Panc1 (cell line): Measurements from ENCODE around the gene ETNPPL. TPM values are rescaled to one million over a fixed set of nuclear protein-coding genes. Genes with fewer than 3 reads are reported as not detected.

Experiments
- ATAC-seq: fragments of 200-7000 bp; cut with Tn5 transposase; 2 replicates; pipeline ENCODE4 v1.9.1; 2020; ENCODE audit warnings: mild to moderate bottlenecking, moderate library complexity
- BruUV-seq: library from RNA; stranded (reverse); fragments of 400-500 nt; replicated peaks from 2 replicates; lab custom pipeline; 2021; lab: Mats Ljungman, UMichigan
- CTCF ChIA-PET: fragments of 300-600 bp; sonication (Branson Sonifier 250); formaldehyde crosslinking; loops from one replicate; lab custom pipeline; 2022; ENCODE audit warnings: antibody characterized with exemption; lab: Charles Lee
- POLR2A ChIA-PET: fragments of 300-600 bp; sonication (Branson Sonifier 250); formaldehyde crosslinking; loops from one replicate; lab custom pipeline; 2022; ENCODE audit warnings: antibody characterized with exemption; lab: Charles Lee
- DNase-seq: peaks from one replicate; pipeline ENCODE4 v3.0.0-alpha.2; 2010; ENCODE audit warnings: low read depth, low spot score
- H3K27ac ChIP-seq: 2 replicates; pipeline ENCODE4 v1.5.1; 2011; ENCODE audit warnings: mild to moderate bottlenecking, low read length, inconsistent platforms
- H3K27me3 ChIP-seq: fragments of 200-500 bp; sonication (Bioruptor generic); 2 replicates; pipeline ENCODE4 v1.6.0; 2014; ENCODE audit warnings: low read length, inconsistent platforms; ENCODE audit not compliant: control insufficient read depth, insufficient read depth
- H3K36me3 ChIP-seq: fragments of 200-500 bp; sonication (Bioruptor generic); 2 replicates; pipeline ENCODE4 v1.5.1; 2014; ENCODE audit warnings: inconsistent platforms, mild to moderate bottlenecking, low read length, moderate library complexity; ENCODE audit not compliant: control insufficient read depth, insufficient read depth
- H3K4me1 ChIP-seq: 2 replicates; pipeline ENCODE4 v1.5.1; 2011; ENCODE audit warnings: inconsistent platforms, mild to moderate bottlenecking, low read length, moderate library complexity; ENCODE audit not compliant: control insufficient read depth, insufficient read depth
- H3K4me3 ChIP-seq, 2 experiments: 2 replicates each; pipeline ENCODE4 v1.5.1; 2011 to 2012; ENCODE audit warnings: low read depth in 2 of 2, low read length in 2 of 2, mild to moderate bottlenecking in 2 of 2, inconsistent platforms in 1 of 2, moderate library complexity in 1 of 2
- H3K9me3 ChIP-seq: fragments of 200-500 bp; sonication (Bioruptor generic); 2 replicates; pipeline ENCODE4 v1.5.1; 2014; ENCODE audit warnings: low read depth, mild to moderate bottlenecking, inconsistent platforms, low read length, moderate library complexity; ENCODE audit not compliant: control insufficient read depth, insufficient read depth
- POLR2AphosphoS5 ChIP-seq: IDR thresholded peaks from 2 replicates; pipeline ENCODE4 v1.6.1; 2012; ENCODE audit warnings: mild to moderate bottlenecking, low read depth, low read length, moderate library complexity
- SIN3A ChIP-seq: IDR thresholded peaks from 2 replicates; pipeline ENCODE4 v1.6.1; 2012; ENCODE audit warnings: low read depth, mild to moderate bottlenecking, low read length, moderate library complexity, borderline replicate concordance; ENCODE audit not compliant: insufficient read depth
- TCF7L2 ChIP-seq: IDR thresholded peaks from 2 replicates; pipeline ENCODE4 v1.6.1; 2011; ENCODE audit warnings: mild to moderate bottlenecking, low read depth, low read length, inconsistent platforms
- in situ Hi-C: cut with HindIII; loops from 2 replicates; pipeline ENCODE4 v1.10.0; 2016; ENCODE audit warnings: low sequenced_read_pairs, low pct_unique_long_range_greater_than_20kb
- intact Hi-C: fragments of 100-400 bp; cut with micrococcal nuclease; formaldehyde crosslinking; loops from one replicate; pipeline ENCODE4 v1.10.0; 2022; ENCODE audit not compliant: unreplicated experiment
- total RNA-seq: library from RNA; stranded (reverse); gene quantifications from one replicate; pipeline ENCODE4 v1.2.1, GENCODE V29; 2021; ENCODE audit not compliant: unreplicated experiment
- TF ChIP-seq, protein P1 (sequence below), 2 experiments: IDR thresholded peaks; 2 replicates each; pipeline ENCODE4 v1.6.1; 2011 to 2012; ENCODE audit warnings: low read depth in 2 of 2, control low read depth in 1 of 2, low read length in 1 of 2, mild to moderate bottlenecking in 1 of 2, moderate library complexity in 1 of 2; ENCODE audit not compliant: insufficient read depth in 1 of 2
- TF ChIP-seq, protein P2 (sequence below): fragments of 450-650 bp; IDR thresholded peaks from 2 replicates; pipeline ENCODE4 v1.5.1; 2017; ENCODE audit warnings: mild to moderate bottlenecking

ETNPPL gene
- total RNA-seq, 1 experiment from 2014 or later, result not detected

DNA sequence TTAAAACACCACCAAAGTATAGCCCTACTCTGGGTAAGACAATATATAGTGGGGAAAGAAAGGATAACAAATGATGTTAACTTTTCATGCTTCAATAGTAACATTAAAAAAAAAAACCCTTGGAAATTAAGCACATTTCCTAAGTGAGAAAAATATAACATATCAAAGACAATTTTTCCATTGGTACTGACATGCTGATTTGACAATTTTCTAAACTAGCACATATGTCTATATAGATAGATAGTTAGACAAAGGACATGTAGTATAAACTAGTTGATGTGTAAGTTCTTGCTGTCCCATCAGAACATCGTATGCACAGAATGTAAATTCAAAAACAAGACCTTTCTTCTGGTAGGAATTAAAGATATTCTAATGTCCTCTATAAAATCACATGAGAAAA is 47.2 kb upstream of the ETNPPL start:
- no TSS peak for BruUV-seq
- in situ Hi-C loops, result no loop called here
- H3K36me3 ChIP-seq, result no peaks in the 10 kb centered on the region
- no peaks in the 10 kb centered on the region for H3K4me1 ChIP-seq
- no peaks in the 10 kb centered on the region for H3K27me3 ChIP-seq
- CTCF ChIA-PET, result no interaction called here
- POLR2A ChIA-PET, result no interaction called here
- H3K9me3 ChIP-seq, result no peaks in the 10 kb centered on the region
- DNase-seq (no peak), ATAC-seq (no peak)
- no peak overlapping the region for H3K4me3 ChIP-seq
- intact Hi-C loops, result no loop called here
- no peak overlapping the region for H3K27ac ChIP-seq
- TF ChIP-seq, protein P1, sequence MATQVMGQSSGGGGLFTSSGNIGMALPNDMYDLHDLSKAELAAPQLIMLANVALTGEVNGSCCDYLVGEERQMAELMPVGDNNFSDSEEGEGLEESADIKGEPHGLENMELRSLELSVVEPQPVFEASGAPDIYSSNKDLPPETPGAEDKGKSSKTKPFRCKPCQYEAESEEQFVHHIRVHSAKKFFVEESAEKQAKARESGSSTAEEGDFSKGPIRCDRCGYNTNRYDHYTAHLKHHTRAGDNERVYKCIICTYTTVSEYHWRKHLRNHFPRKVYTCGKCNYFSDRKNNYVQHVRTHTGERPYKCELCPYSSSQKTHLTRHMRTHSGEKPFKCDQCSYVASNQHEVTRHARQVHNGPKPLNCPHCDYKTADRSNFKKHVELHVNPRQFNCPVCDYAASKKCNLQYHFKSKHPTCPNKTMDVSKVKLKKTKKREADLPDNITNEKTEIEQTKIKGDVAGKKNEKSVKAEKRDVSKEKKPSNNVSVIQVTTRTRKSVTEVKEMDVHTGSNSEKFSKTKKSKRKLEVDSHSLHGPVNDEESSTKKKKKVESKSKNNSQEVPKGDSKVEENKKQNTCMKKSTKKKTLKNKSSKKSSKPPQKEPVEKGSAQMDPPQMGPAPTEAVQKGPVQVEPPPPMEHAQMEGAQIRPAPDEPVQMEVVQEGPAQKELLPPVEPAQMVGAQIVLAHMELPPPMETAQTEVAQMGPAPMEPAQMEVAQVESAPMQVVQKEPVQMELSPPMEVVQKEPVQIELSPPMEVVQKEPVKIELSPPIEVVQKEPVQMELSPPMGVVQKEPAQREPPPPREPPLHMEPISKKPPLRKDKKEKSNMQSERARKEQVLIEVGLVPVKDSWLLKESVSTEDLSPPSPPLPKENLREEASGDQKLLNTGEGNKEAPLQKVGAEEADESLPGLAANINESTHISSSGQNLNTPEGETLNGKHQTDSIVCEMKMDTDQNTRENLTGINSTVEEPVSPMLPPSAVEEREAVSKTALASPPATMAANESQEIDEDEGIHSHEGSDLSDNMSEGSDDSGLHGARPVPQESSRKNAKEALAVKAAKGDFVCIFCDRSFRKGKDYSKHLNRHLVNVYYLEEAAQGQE (IDR thresholded peaks at IDR 0.05; ENCODE audit: insufficient read depth in 1 of 2, low read depth in 2 of 2, low read length in 1 of 2), result no peak
- TF ChIP-seq SIN3A (no peak), TCF7L2 (no peak), POLR2AphosphoS5 (no peak)
- TF ChIP-seq, protein P2, sequence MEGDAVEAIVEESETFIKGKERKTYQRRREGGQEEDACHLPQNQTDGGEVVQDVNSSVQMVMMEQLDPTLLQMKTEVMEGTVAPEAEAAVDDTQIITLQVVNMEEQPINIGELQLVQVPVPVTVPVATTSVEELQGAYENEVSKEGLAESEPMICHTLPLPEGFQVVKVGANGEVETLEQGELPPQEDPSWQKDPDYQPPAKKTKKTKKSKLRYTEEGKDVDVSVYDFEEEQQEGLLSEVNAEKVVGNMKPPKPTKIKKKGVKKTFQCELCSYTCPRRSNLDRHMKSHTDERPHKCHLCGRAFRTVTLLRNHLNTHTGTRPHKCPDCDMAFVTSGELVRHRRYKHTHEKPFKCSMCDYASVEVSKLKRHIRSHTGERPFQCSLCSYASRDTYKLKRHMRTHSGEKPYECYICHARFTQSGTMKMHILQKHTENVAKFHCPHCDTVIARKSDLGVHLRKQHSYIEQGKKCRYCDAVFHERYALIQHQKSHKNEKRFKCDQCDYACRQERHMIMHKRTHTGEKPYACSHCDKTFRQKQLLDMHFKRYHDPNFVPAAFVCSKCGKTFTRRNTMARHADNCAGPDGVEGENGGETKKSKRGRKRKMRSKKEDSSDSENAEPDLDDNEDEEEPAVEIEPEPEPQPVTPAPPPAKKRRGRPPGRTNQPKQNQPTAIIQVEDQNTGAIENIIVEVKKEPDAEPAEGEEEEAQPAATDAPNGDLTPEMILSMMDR, result no peak

DNA sequence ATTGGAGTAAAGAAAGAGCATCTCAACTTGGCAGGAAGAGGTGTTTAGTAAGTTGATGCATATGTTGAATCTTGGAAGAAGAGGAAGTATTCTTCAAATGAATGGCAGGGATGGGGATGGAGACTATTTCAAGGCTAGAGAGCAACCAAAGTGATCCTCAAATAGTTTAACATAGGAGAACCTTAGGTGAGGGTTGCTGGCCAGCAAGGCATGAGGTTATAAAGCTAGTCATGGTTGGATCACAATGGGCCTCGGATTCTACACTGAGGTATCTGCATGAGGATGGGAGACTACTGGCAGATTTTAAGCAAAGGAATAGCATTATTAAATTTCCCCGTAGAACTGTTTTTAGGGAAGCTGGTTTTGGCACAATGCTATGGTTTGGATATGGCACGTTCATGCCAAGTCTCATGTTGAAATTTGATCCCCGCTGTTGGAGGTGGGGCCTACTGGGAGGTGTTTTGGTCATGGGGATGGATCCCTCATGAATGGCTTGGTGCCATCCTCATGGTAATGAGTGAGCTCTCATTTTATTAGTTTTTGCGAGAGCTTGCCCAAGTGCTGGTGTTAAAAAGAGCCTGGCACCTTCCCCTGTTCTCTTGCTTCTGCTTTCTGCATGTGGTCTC is 41.9 kb upstream of the ETNPPL start:
- DNase-seq (no peak), ATAC-seq (no peak)
- no TSS peak for BruUV-seq
- Histone ChIP-seq H3K4me1 (no peaks in the 10 kb centered on the region), H3K9me3 (no peaks in the 10 kb centered on the region), H3K27ac (no peak overlapping the region), H3K4me3 (no peak overlapping the region), H3K36me3 (no peaks in the 10 kb centered on the region), H3K27me3 (no peaks in the 10 kb centered on the region)
- ChIA-PET CTCF (no interaction called here), POLR2A (no interaction called here)
- intact Hi-C loops (no loop called here), in situ Hi-C loops (no loop called here)
- TF ChIP-seq SIN3A (no peak), POLR2AphosphoS5 (no peak), TCF7L2 (no peak)
- TF ChIP-seq, protein P1 (IDR thresholded peaks at IDR 0.05; ENCODE audit: insufficient read depth in 1 of 2, low read depth in 2 of 2, low read length in 1 of 2), result no peak
- TF ChIP-seq, protein P2, result no peak
